Left lung (tissue), 10 donors: Measurements from ENCODE around the gene ENO4. TPM values are rescaled to one million over a fixed set of nuclear protein-coding genes. Genes with fewer than 3 reads are reported as not detected.

ENCODE experiments used
- ATAC-seq: fragments of 200-7000 bp; cut with Tn5 transposase; one replicate; pipeline ENCODE4 v1.9.1; 2020; ENCODE audit warnings: moderate library complexity
- DNase-seq, 4 donors: peaks; one replicate each; pipeline ENCODE4 v3.0.0-alpha.2; 2013 to 2020
- H3K27ac ChIP-seq, 2 donors: fragments of 200-600 bp; sonication (generic) in 1 of 2; one replicate each; pipeline versions ENCODE4 v1.5.0 to v1.8.0; 2020 to 2021
- H3K27me3 ChIP-seq, 2 donors: fragments of 200-600 bp; sonication (generic) in 1 of 2; one replicate each; pipeline versions ENCODE4 v1.5.0 to v1.8.0; 2020 to 2021
- H3K36me3 ChIP-seq, 2 donors: fragments of 200-600 bp; sonication (generic) in 1 of 2; one replicate each; pipeline versions ENCODE4 v1.5.0 to v1.8.0; 2020 to 2021
- H3K4me1 ChIP-seq, 2 donors: fragments of 200-600 bp; one replicate each; pipeline ENCODE4 v1.8.0; 2021
- H3K4me3 ChIP-seq, 2 donors: fragments of 200-600 bp; sonication (generic) in 1 of 2; one replicate each; pipeline versions ENCODE4 v1.5.0 to v1.8.0; 2020 to 2021; ENCODE audit warnings: mild to moderate bottlenecking in 1 of 2
- H3K9me3 ChIP-seq, 2 donors: fragments of 200-600 bp; sonication (generic) in 1 of 2; one replicate each; pipeline versions ENCODE4 v1.5.0 to v1.8.0; 2020 to 2021
- intact Hi-C, 2 donors: fragments of 100-400 bp; cut with DNase I; formaldehyde crosslinking; loops; one replicate each; pipeline versions ENCODE4 v1.11.2 to v1.14.2; 2022
- polyA plus RNA-seq, 6 donors: library from polyadenylated mRNA; unstranded; fragments of 120-200 nt; gene quantifications; one replicate each; pipeline ENCODE4 v1.2.1, GENCODE V29; 2013; ENCODE audit not compliant: insufficient read length in 6 of 6
- total RNA-seq, 2 donors: library from RNA; stranded (reverse); fragmentation: NEBNext Ultra II Directional; extraction: Animal tissue kit (Norgen Biotek cat#: 25700); gene quantifications; one replicate each; pipeline ENCODE4 v1.2.1, GENCODE V29; 2021
- TF ChIP-seq, protein P1 (sequence below), 2 donors: fragments of 200-600 bp; sonication (generic) in 1 of 2; IDR thresholded peaks; one replicate each; pipeline versions ENCODE4 v1.5.0 to v1.8.0; 2021; ENCODE audit warnings: antibody characterized with exemption in 2 of 2
- donor health status: DM: no; HTN: yes; CAD: no.
- donor health status: DM: no; HTN: no; CAD: no.

Gene ENO4
- total and polyA plus RNA-seq, 8 donors, result 0.50 to 4.4 (median 3.0) TPM

DNA sequence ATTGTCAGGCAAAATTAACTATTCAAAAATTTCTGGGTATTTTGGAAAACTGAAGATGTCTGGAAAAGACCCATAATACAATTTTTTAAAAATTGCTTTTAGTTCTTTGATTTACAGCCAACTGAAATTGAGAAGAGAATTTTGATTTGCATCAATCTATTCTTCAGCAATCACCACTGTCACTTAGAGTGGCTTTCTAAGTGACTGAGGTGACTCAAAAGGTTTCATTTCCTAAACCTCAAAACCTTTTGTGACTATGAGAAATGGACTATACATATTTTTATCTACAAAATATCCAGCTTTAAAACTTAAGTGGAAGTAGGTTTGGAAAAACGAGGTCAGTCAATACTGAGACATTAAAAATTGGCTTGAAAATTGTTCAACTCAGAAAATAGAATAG, 60.0 kb downstream of the ENO4 start:
- Histone ChIP-seq H3K36me3 (peaks cover 0 to 25% of the 10 kb centered on the region in 2 donors), H3K9me3 (no peaks in the 10 kb centered on the region), H3K4me1 (no peaks in the 10 kb centered on the region), H3K27me3 (no peaks in the 10 kb centered on the region), H3K4me3 (no peak overlapping the region), H3K27ac (no peak overlapping the region)
- intact Hi-C loops, result no loop called here
- ATAC-seq (no peak), DNase-seq (no peak)
- TF ChIP-seq, protein P1, sequence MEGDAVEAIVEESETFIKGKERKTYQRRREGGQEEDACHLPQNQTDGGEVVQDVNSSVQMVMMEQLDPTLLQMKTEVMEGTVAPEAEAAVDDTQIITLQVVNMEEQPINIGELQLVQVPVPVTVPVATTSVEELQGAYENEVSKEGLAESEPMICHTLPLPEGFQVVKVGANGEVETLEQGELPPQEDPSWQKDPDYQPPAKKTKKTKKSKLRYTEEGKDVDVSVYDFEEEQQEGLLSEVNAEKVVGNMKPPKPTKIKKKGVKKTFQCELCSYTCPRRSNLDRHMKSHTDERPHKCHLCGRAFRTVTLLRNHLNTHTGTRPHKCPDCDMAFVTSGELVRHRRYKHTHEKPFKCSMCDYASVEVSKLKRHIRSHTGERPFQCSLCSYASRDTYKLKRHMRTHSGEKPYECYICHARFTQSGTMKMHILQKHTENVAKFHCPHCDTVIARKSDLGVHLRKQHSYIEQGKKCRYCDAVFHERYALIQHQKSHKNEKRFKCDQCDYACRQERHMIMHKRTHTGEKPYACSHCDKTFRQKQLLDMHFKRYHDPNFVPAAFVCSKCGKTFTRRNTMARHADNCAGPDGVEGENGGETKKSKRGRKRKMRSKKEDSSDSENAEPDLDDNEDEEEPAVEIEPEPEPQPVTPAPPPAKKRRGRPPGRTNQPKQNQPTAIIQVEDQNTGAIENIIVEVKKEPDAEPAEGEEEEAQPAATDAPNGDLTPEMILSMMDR (IDR thresholded peaks at IDR 0.05), result no peak

DNA sequence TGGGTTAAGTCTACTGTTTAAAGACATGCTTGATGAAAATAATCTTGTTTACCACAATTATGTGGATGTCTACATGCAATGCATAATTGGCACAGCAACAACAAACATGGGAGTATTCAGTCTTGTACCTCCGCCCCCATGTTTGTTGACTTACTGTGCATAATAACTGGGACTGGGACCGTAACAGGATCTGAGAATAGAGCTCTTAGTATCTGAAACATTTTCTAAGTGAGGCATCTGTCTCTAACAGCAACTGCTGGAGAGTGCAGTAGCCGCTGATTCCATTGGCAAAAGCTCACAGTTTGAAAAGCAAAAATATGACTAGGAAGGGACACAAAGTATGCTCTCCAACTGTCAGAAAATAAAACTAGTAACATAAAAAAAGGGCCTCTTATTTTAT, 61.6 kb downstream of the ENO4 start:
- TF ChIP-seq, protein P1 (IDR thresholded peaks at IDR 0.05), result no peak
- DNase-seq, result no peak
- Histone ChIP-seq H3K9me3 (no peaks in the 10 kb centered on the region), H3K27me3 (no peaks in the 10 kb centered on the region), H3K36me3 (peaks cover 0 to 26% of the 10 kb centered on the region in 2 donors), H3K4me3 (no peak overlapping the region), H3K27ac (no peak overlapping the region), H3K4me1 (no peaks in the 10 kb centered on the region)
- no peak for ATAC-seq
- intact Hi-C loops, result no loop called here

DNA sequence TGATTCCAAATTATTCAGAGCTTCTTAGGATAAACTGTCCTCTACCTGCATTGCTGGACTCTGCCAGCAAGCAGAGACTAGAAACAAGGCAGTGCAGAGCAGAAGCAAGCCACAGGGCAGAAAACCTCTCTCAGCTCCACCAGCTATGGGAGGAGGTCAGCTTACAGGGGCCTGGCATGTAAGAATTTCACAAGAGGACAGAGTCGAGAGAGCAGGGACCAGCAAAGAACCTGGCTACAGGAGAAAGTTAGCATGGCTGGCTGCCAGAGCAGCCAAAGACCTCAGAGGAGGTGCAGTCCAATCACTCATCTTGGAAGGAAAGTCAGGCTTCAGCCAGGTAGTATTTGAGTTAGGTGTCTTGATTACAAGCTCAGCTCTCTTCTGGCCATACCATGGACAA, 62.9 kb downstream of the ENO4 start:
- ATAC-seq, result no peak
- Histone ChIP-seq H3K9me3 (no peaks in the 10 kb centered on the region), H3K36me3 (peaks cover 0 to 21% of the 10 kb centered on the region in 2 donors), H3K27ac (no peak overlapping the region), H3K4me3 (no peak overlapping the region), H3K4me1 (no peaks in the 10 kb centered on the region), H3K27me3 (no peaks in the 10 kb centered on the region)
- intact Hi-C loops, result no loop called here
- TF ChIP-seq, protein P1 (IDR thresholded peaks at IDR 0.05), result no peak
- DNase-seq, result no peak

DNA sequence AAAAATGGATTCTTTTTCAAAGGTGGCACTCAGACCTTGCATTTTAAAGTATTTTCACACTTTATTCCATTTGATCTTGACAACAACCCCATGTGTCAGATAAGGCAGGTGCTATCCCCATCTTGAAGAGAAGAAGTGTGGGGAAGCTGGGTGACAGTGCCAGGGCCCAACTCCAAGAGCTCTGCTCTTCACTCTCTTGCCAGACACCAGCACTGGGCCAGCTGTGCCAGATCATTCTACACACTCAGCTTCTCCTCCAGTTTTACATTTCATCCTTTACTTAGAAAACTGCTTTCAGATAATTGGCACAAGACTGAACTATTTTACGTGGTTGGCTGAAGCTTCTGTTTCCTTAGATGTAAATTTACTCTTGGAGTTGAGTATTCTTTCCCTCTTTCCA, 64.4 kb downstream of the ENO4 start:
- no peaks in the 10 kb centered on the region for H3K9me3 ChIP-seq
- peak in 2 of 4 donors; percentile 54 to 75 for DNase-seq
- no peak overlapping the region for H3K27ac ChIP-seq
- intact Hi-C loops, result no loop called here
- TF ChIP-seq, protein P1 (IDR thresholded peaks at IDR 0.05), result no peak
- no peak overlapping the region for H3K4me3 ChIP-seq
- no peaks in the 10 kb centered on the region for H3K4me1 ChIP-seq
- H3K36me3 ChIP-seq, result peaks cover 0 to 21% of the 10 kb centered on the region in 2 donors
- no peak for ATAC-seq
- no peaks in the 10 kb centered on the region for H3K27me3 ChIP-seq

DNA sequence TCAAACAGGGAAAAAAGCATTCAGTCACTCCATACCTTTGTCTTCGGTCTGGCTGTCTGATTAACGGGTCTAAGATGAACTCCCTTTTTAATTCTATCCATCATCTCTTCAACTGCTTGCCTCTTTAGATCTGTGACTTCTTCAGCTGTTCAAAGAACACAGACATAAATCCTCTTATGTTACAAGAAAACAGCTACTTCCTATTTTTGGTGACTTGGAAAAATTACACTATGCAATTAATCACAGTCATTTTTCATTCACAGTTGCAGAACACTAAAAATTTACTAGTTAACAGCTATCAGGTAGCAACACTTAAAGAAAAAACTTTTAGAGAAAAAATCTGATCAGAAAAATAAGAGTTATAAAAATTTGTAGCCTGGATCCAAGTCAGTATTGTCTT, 66.0 kb downstream of the ENO4 start:
- TF ChIP-seq, protein P1 (IDR thresholded peaks at IDR 0.05), result no peak
- Histone ChIP-seq H3K4me3 (no peak overlapping the region), H3K36me3 (peaks cover 0 to 28% of the 10 kb centered on the region in 2 donors), H3K27ac (no peak overlapping the region), H3K4me1 (no peaks in the 10 kb centered on the region), H3K9me3 (no peaks in the 10 kb centered on the region), H3K27me3 (no peaks in the 10 kb centered on the region)
- DNase-seq (no peak), ATAC-seq (no peak)
- intact Hi-C loops, result no loop called here
